Measurements from ENCODE around the gene PDE9A. TPM values are rescaled to one million over a fixed set of nuclear protein-coding genes. Genes with fewer than 3 reads are reported as not detected.

The PDE9A gene
- total RNA-seq, 1 donor = 9.5 TPM

DNA sequence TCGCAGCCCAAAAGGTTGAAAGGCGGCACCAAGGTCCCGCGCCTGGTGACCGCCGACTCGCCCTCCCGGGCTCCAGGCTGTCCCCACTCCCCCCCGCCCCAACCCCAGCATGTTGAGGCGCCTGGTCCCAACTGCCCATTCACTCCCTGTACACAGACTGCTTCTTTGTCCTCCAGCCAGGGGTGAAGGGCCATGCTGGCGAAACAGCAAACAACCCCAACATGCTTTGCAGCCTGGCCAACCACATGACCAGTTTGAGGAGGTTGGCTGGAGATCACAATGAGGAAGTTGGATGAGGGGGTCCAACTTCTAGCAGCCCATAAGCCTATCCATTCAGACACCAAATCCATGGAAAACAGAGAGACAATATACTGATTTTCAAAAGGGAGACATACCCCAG, 13.5 kb downstream of the PDE9A start:
- no peak for DNase-seq (ENCODE audit: low read depth)
- H3K4me3 ChIP-seq (ENCODE audit: low read depth, low read length) = no peak overlapping the region

DNA sequence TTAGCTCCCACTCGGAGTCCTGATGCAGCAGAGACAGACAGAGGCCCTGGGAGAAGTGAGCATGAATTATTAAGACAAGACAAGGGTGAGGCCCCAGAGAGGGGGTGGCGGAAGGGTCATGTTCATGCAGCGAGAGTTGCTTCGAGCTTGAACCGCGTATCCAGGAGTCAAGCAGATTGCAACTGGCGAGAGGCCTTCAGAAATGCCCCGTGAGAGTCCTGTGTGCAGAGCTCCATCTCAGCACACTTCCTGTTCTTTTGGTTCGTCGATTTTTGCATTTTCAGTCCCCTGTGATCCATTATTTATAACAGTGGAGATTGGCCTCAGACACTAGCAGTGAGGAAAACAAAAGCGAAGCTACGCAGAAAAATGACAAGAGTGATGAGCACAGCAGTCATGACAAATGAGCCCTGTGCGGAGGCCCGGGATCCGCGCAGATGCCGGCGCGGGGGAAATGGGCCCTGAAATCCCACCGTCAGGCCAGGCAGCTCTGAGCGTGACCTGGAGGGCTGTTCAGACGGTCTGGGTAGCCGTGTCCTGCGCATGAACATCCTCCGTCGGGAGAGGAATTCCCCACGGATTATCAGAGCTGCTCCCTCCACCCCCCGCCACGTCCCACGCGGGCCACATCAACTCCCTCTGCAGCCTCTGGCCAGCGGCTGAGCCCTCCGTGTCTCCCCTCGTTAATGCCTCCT, 15.0 kb downstream of the PDE9A start:
- no peak for DNase-seq (ENCODE audit: low read depth)
- H3K4me3 ChIP-seq (ENCODE audit: low read depth, low read length) = no peak overlapping the region
- TF ChIP-seq, protein P1, sequence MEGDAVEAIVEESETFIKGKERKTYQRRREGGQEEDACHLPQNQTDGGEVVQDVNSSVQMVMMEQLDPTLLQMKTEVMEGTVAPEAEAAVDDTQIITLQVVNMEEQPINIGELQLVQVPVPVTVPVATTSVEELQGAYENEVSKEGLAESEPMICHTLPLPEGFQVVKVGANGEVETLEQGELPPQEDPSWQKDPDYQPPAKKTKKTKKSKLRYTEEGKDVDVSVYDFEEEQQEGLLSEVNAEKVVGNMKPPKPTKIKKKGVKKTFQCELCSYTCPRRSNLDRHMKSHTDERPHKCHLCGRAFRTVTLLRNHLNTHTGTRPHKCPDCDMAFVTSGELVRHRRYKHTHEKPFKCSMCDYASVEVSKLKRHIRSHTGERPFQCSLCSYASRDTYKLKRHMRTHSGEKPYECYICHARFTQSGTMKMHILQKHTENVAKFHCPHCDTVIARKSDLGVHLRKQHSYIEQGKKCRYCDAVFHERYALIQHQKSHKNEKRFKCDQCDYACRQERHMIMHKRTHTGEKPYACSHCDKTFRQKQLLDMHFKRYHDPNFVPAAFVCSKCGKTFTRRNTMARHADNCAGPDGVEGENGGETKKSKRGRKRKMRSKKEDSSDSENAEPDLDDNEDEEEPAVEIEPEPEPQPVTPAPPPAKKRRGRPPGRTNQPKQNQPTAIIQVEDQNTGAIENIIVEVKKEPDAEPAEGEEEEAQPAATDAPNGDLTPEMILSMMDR (IDR thresholded peaks at IDR 0.05; ENCODE audit: insufficient read depth, low read depth, low read length) = no peak

More for the DNA sequence above, 13.5 kb downstream of the PDE9A start:
- TF ChIP-seq, protein P1 (IDR thresholded peaks at IDR 0.05; ENCODE audit: insufficient read depth, low read depth, low read length) = no peak

DNA sequence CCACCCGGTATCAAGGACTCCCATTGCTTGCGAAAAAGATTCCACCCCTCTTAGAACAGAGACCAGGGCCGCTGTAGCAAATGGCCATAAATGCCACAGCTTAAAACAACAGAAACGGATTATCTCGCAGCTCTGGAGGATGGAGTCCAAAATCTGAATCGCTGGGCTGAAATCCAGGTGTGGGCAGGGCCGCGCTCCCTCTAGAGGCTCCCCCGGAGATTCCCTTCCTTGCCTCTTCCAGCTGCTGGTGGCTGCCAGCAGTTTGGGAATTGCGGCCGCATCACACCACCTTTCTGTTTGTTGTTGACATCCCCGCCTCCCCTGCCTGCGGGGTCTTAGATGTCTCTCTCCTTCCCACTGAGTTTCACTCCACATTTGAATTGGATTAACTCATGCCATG, 15.6 kb downstream of the PDE9A start:
- TF ChIP-seq, protein P1 (IDR thresholded peaks at IDR 0.05; ENCODE audit: insufficient read depth, low read depth, low read length) = peak; percentile 32
- no peak overlapping the region for H3K4me3 ChIP-seq (ENCODE audit: low read depth, low read length)
- no peak for DNase-seq (ENCODE audit: low read depth)

DNA sequence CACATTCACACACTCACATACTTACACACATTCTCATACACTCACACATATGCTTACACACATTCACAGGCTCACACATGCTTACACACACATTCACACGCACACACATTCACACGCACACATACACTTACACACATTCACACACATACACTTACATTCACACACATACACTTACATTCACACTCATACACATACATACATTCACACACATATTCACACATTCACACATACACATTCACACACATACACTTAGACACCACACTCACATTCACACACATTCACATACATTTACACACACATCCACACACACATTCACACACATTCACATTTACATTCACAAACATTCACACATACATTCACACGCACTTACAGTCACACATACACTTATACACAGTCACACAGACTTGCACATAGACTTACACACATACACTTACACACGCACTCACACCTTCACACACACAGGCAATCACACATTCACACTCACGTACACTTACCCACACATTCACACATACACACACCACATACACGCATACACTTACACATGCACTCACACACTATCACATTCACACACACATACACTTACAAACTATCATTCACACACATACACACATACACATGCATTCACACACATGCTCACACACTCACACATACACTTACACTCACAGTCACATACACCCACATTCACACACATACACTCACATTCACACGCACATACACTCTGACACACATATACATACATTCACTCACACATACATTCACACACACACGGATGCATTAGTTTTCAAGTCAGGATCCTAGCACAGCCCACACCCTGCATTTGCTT, 16.8 kb downstream of the PDE9A start:
- no peak overlapping the region for H3K4me3 ChIP-seq (ENCODE audit: low read depth, low read length)
- no peak for DNase-seq (ENCODE audit: low read depth)
- TF ChIP-seq, protein P1 (IDR thresholded peaks at IDR 0.05; ENCODE audit: insufficient read depth, low read depth, low read length) = no peak

DNA sequence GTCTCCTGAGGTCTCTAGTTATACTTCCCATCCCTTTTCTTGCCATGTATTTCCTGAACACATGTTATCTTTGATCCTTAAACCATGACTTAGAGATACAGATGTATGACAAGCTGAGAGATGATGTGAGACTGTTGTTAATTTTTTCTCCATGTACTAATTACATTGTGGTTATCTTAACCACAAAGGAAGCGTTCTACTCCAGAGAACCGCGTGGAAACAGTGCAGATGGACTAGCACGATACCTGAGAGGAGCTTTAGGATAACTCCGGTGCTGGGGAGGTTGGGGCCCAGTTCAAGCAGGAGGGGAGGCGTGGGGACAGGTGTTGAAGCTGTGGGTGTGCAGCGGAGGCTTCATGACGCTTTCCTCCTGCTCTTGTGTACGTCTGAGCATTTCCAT, 17.5 kb downstream of the PDE9A start:
- TF ChIP-seq, protein P1 (IDR thresholded peaks at IDR 0.05; ENCODE audit: insufficient read depth, low read depth, low read length) = no peak
- DNase-seq (ENCODE audit: low read depth) = peak; percentile 45
- H3K4me3 ChIP-seq (ENCODE audit: low read depth, low read length) = no peak overlapping the region

DNA sequence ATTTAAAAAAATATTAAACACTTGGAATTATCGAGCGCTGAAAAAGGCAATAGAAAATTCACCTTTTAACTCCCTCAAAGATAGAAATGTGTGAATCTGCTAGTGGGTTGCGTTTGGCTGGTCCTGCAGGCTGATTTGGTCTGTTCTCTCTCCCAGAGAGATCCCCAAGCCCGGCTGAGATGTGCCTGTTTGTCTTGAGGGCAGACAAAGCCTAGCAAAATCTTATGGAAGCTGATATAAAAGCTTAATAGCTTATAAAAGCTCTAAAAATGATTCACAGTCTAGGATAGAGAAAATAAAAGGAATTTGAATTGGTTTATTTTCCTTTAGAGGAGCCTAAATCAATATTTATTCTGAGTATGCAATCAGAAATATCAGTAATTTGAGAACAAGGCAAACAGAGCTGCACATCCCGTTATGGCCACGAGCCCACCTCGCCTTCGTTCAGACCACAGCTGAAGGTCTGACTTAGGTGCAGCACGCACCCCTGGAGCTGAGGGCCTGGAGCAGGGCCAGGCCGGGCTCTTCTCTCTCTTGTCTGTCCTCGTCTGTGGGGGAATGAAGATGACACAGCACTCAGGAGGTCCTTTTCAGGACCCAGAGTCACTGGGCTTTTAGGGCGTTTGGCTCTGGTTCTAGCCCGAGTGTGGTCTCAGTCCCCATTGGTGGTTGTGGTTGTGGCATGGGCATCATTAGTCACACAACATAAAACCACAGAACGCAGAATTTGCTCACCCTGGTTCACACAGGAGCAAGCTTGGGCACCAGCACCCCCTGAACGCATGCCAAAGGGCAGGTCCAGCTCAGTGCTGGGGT, 18.6 kb downstream of the PDE9A start:
- TF ChIP-seq, protein P1 (IDR thresholded peaks at IDR 0.05; ENCODE audit: insufficient read depth, low read depth, low read length) = no peak
- no peak for DNase-seq (ENCODE audit: low read depth)
- H3K4me3 ChIP-seq (ENCODE audit: low read depth, low read length) = no peak overlapping the region
